ENCODE data around the gene TFAP2C. TPM values are rescaled to one million over a fixed set of nuclear protein-coding genes. Genes with fewer than 3 reads are reported as not detected.

TFAP2C gene
- 0.07 TPM in 1 of 2 replicates, not detected in the other for polyA plus RNA-seq (2011; rRNA removed)
- polyA minus RNA-seq (2011; rRNA and poly(A)+ RNA removed) = not detected in 2 replicates

- H3K27me3 ChIP-seq (ENCODE audit: control insufficient read depth, insufficient read depth, low read length) = peaks cover 87% of the 10 kb centered on the region
- CTCF ChIA-PET = interaction anchor here (1.2 kb wide), 1 partner anchor 78 kb away, joined by 3 read pairs; no protein-coding TSS in a partner anchor
- no peak within 1 kb of the TSS for H3K4me3 ChIP-seq (ENCODE audit: low read depth, low read length)
- no peak for DNase-seq (ENCODE audit: low read depth, low spot score)
- no peak within 1 kb of the TSS for H3K27ac ChIP-seq (ENCODE audit: low read depth, low read length)
- no peak for TF ChIP-seq CTCF (IDR thresholded peaks at IDR 0.05; ENCODE audit: low read depth, low read length)
- POLR2A ChIA-PET = no interaction called here
- peaks cover 12% of the 10 kb centered on the region; the same call in 1 of the 2 replicates for H3K9me3 ChIP-seq (ENCODE audit: control insufficient read depth, insufficient read depth, low read length)
Observed at GRCh38 chr20:56628873-56629463, at the start of gene TFAP2C. TFAP2C (plus strand) TSS chr20:56629306; CDS start chr20:56629545, 239 bp downstream.

GRCh38 chr20:56580226-56580625 is 48.9 kb upstream of the TFAP2C start:
- ChIA-PET CTCF (interaction anchor here (3.5 kb wide), 1 partner anchor 29 kb away, joined by 18 read pairs; no protein-coding TSS in a partner anchor), POLR2A (no interaction called here)
- H3K27ac ChIP-seq (ENCODE audit: low read depth, low read length) = no peak overlapping the region
- H3K4me3 ChIP-seq (ENCODE audit: low read depth, low read length) = no peak overlapping the region
- peaks cover 8% of the 10 kb centered on the region for H3K27me3 ChIP-seq (ENCODE audit: control insufficient read depth, insufficient read depth, low read length)
- DNase-seq (ENCODE audit: low read depth, low spot score) = no peak
- H3K9me3 ChIP-seq (ENCODE audit: control insufficient read depth, insufficient read depth, low read length) = no peaks in the 10 kb centered on the region
- no peak for TF ChIP-seq CTCF (IDR thresholded peaks at IDR 0.05; ENCODE audit: low read depth, low read length)

- POLR2A ChIA-PET = no interaction called here
- TF ChIP-seq CTCF (IDR thresholded peaks at IDR 0.05; ENCODE audit: low read depth, low read length) = no peak
- CTCF ChIA-PET = no interaction called here
Observed at GRCh38 chr20:56581701-56582100, 47.4 kb upstream of the TFAP2C start.

DNA sequence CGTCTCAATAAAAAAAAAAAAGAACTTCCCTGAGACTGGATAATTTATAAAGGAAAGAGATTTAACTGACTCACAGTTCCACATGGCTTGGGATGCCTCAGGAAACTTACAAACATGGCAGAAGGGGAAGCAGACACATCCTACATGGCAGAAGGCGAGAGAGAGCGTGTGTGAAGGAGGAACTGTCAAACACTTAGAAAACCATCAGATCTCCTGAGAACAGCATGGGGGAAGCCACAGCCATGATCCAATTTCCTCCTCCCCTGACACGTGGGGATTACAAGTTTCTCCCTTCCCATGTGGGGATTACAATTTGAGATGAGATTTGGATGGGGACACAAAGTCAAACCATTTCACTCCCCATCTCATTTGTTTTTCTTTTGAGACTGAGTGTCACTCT is 46.6 kb upstream of the TFAP2C start:
- Histone ChIP-seq H3K27ac (ENCODE audit: low read depth, low read length) (no peak overlapping the region), H3K27me3 (ENCODE audit: control insufficient read depth, insufficient read depth, low read length) (peaks cover 8% of the 10 kb centered on the region), H3K9me3 (ENCODE audit: control insufficient read depth, insufficient read depth, low read length) (no peaks in the 10 kb centered on the region), H3K4me3 (ENCODE audit: low read depth, low read length) (no peak overlapping the region)
- no peak for DNase-seq (ENCODE audit: low read depth, low spot score)
- no peak for TF ChIP-seq CTCF (IDR thresholded peaks at IDR 0.05; ENCODE audit: low read depth, low read length)
- POLR2A ChIA-PET = no interaction called here
- CTCF ChIA-PET = no interaction called here

More at GRCh38 chr20:56581701-56582100, 47.4 kb upstream of the TFAP2C start:
- no peaks in the 10 kb centered on the region for H3K9me3 ChIP-seq (ENCODE audit: control insufficient read depth, insufficient read depth, low read length)
- no peak overlapping the region for H3K4me3 ChIP-seq (ENCODE audit: low read depth, low read length)
- no peak for DNase-seq (ENCODE audit: low read depth, low spot score)
- H3K27ac ChIP-seq (ENCODE audit: low read depth, low read length) = no peak overlapping the region
- H3K27me3 ChIP-seq (ENCODE audit: control insufficient read depth, insufficient read depth, low read length) = peaks cover 8% of the 10 kb centered on the region

- no peak overlapping the region for H3K27ac ChIP-seq (ENCODE audit: low read depth, low read length)
- DNase-seq (ENCODE audit: low read depth, low spot score) = no peak
- H3K27me3 ChIP-seq (ENCODE audit: control insufficient read depth, insufficient read depth, low read length) = peaks cover 6% of the 10 kb centered on the region
- TF ChIP-seq CTCF (IDR thresholded peaks at IDR 0.05; ENCODE audit: low read depth, low read length) = no peak
- H3K9me3 ChIP-seq (ENCODE audit: control insufficient read depth, insufficient read depth, low read length) = no peaks in the 10 kb centered on the region
- CTCF ChIA-PET = no interaction called here
- no peak overlapping the region for H3K4me3 ChIP-seq (ENCODE audit: low read depth, low read length)
- POLR2A ChIA-PET = no interaction called here
Observed at GRCh38 chr20:56584916-56585315, 44.2 kb upstream of the TFAP2C start.

All from AG04450 (cell line).